Neural progenitor cell (in vitro differentiated cells): ENCODE measurements around the gene INSR. TPM values are rescaled to one million over a fixed set of nuclear protein-coding genes. Genes with fewer than 3 reads are reported as not detected.

Experiments
- DNase-seq: peaks from one replicate; pipeline ENCODE4 v3.0.0-alpha.2; 2016; ENCODE audit warnings: low spot score
- H2AFZ ChIP-seq: fragments of 200-600 bp; sonication (generic); replicated peaks from 2 replicates; pipeline ENCODE4 v1.6.1; 2016; ENCODE audit warnings: antibody characterized with exemption
- H3F3A ChIP-seq: fragments of 200-600 bp; sonication (generic); 2 replicates; pipeline ENCODE4 v1.6.1; 2016; ENCODE audit warnings: antibody characterized with exemption, low read depth
- H3K27ac ChIP-seq: fragments of 200-600 bp; sonication (generic); 2 replicates; pipeline ENCODE4 v1.5.1; 2016; ENCODE audit warnings: mild to moderate bottlenecking
- H3K27me3 ChIP-seq: fragments of 200-600 bp; sonication (generic); 2 replicates; pipeline ENCODE4 v1.6.1; 2016; ENCODE audit warnings: mild to moderate bottlenecking, moderate library complexity
- H3K36me3 ChIP-seq: fragments of 200-600 bp; sonication (generic); 2 replicates; pipeline ENCODE4 v1.5.1; 2016
- H3K4me1 ChIP-seq: fragments of 200-600 bp; sonication (generic); 2 replicates; pipeline ENCODE4 v1.6.1; 2016; ENCODE audit warnings: mixed run types
- H3K4me2 ChIP-seq: fragments of 200-600 bp; sonication (generic); 2 replicates; pipeline ENCODE4 v1.6.1; 2016
- H3K4me3 ChIP-seq: fragments of 200-600 bp; sonication (generic); 2 replicates; pipeline ENCODE4 v1.5.1; 2016
- H3K79me2 ChIP-seq: fragments of 200-600 bp; sonication (generic); 2 replicates; pipeline ENCODE4 v1.6.1; 2016; ENCODE audit warnings: low read depth
- H3K9ac ChIP-seq: fragments of 200-600 bp; sonication (generic); 2 replicates; pipeline ENCODE4 v1.6.1; 2016
- H3K9me3 ChIP-seq: fragments of 200-600 bp; sonication (generic); 2 replicates; pipeline ENCODE4 v1.5.1; 2016; ENCODE audit warnings: low read depth
- H4K20me1 ChIP-seq: fragments of 200-600 bp; sonication (generic); 2 replicates; pipeline ENCODE4 v1.6.1; 2016; ENCODE audit warnings: low read depth
- H3K27ac Mint-ChIP-seq: 3 replicates; pipeline ENCODE4 v1.8.0; 2021; ENCODE audit warnings: mixed read lengths
- H3K27me3 Mint-ChIP-seq: 2 replicates; pipeline ENCODE4 v1.8.0; 2022; ENCODE audit warnings: low read depth, mild to moderate bottlenecking, inconsistent platforms, moderate library complexity, mixed read lengths; ENCODE audit not compliant: insufficient read depth
- H3K36me3 Mint-ChIP-seq: 3 replicates; pipeline ENCODE4 v1.8.0; 2021; ENCODE audit warnings: mixed read lengths
- H3K4me1 Mint-ChIP-seq: 3 replicates; pipeline ENCODE4 v1.8.0; 2021; ENCODE audit warnings: mixed read lengths
- H3K4me3 Mint-ChIP-seq: 3 replicates; pipeline ENCODE4 v1.8.0; 2021; ENCODE audit warnings: mild to moderate bottlenecking, moderate library complexity, mixed read lengths
- H3K9me3 Mint-ChIP-seq: 3 replicates; pipeline ENCODE4 v1.8.0; 2020; ENCODE audit warnings: mixed read lengths
- CTCF ChIP-seq: fragments of 200-600 bp; sonication (generic); IDR thresholded peaks from 2 replicates; pipeline ENCODE4 v1.5.1; 2017; ENCODE audit warnings: antibody characterized with exemption, mild to moderate bottlenecking
- EZH2 ChIP-seq: fragments of 200-600 bp; sonication (generic); IDR thresholded peaks from 2 replicates; pipeline ENCODE4 v1.6.1; 2017; ENCODE audit warnings: antibody characterized with exemption, mild to moderate bottlenecking, moderate library complexity
- EZH2phosphoT487 ChIP-seq: fragments of 200-600 bp; sonication (generic); IDR thresholded peaks from 2 replicates; pipeline ENCODE4 v1.6.1; 2017; ENCODE audit warnings: antibody characterized with exemption
- total RNA-seq: library from RNA; depleted of rRNA; stranded (reverse); fragments of >200 nt; gene quantifications from 2 replicates; pipeline ENCODE4 v1.2.3, GENCODE V29; 2015; ENCODE audit warnings: low replicate concordance

Gene INSR
- total RNA-seq, 1 donor from 2014 or later, result 20.8 TPM

- Mint-ChIP-seq H3K36me3 (peaks cover 30% of the 10 kb centered on the region), H3K4me1 (no peaks in the 10 kb centered on the region), H3K27me3 (no peaks in the 10 kb centered on the region), H3K27ac (no peak overlapping the region), H3K9me3 (peaks cover 4% of the 10 kb centered on the region), H3K4me3 (no peak overlapping the region)
- Histone ChIP-seq H3K4me2 (no peak overlapping the region), H3K9me3 (no peaks in the 10 kb centered on the region), H3K9ac (no peak overlapping the region), H3K4me3 (no peak overlapping the region), H3F3A (no peaks in the 10 kb centered on the region), H4K20me1 (no peaks in the 10 kb centered on the region), H3K4me1 (no peaks in the 10 kb centered on the region), H3K27ac (no peak overlapping the region), H3K36me3 (peaks cover 5% of the 10 kb centered on the region), H2AFZ (no peak overlapping the region), H3K79me2 (no peaks in the 10 kb centered on the region), H3K27me3 (no peaks in the 10 kb centered on the region)
- DNase-seq, result no peak
- TF ChIP-seq EZH2phosphoT487, result no peak
- no peak for TF ChIP-seq CTCF
- no peak for TF ChIP-seq EZH2
These were observed 171.5 kb downstream of the INSR start for GRCh38 chr19:7122701-7123100.

GRCh38 chr19:7120499-7120898 is 173.7 kb downstream of the INSR start:
- H3K9me3 Mint-ChIP-seq, result peaks cover 4% of the 10 kb centered on the region
- H3K4me1 ChIP-seq, result no peaks in the 10 kb centered on the region
- no peak overlapping the region for H3K4me3 ChIP-seq
- H3K36me3 Mint-ChIP-seq, result peaks cover 25% of the 10 kb centered on the region
- no peak overlapping the region for H3K9ac ChIP-seq
- H3F3A ChIP-seq, result no peaks in the 10 kb centered on the region
- no peak overlapping the region for H3K4me3 Mint-ChIP-seq
- DNase-seq, result no peak
- no peaks in the 10 kb centered on the region for H3K36me3 ChIP-seq
- no peak for TF ChIP-seq EZH2phosphoT487
- TF ChIP-seq CTCF, result no peak
- no peak for TF ChIP-seq EZH2
- no peaks in the 10 kb centered on the region for H3K27me3 ChIP-seq
- no peaks in the 10 kb centered on the region for H3K4me1 Mint-ChIP-seq
- no peak overlapping the region for H3K27ac ChIP-seq
- H2AFZ ChIP-seq, result no peak overlapping the region
- no peaks in the 10 kb centered on the region for H3K27me3 Mint-ChIP-seq
- no peaks in the 10 kb centered on the region for H4K20me1 ChIP-seq
- no peak overlapping the region for H3K27ac Mint-ChIP-seq
- H3K4me2 ChIP-seq, result no peak overlapping the region
- H3K9me3 ChIP-seq, result no peaks in the 10 kb centered on the region
- H3K79me2 ChIP-seq, result no peaks in the 10 kb centered on the region

- no peak for TF ChIP-seq EZH2
- TF ChIP-seq EZH2phosphoT487, result no peak
- no peak overlapping the region for H3K4me3 Mint-ChIP-seq
- Histone ChIP-seq H3K4me2 (no peak overlapping the region), H3K9ac (no peak overlapping the region), H3K27me3 (no peaks in the 10 kb centered on the region), H3K79me2 (no peaks in the 10 kb centered on the region), H3K27ac (no peak overlapping the region), H3F3A (no peaks in the 10 kb centered on the region), H4K20me1 (no peaks in the 10 kb centered on the region), H3K36me3 (no peaks in the 10 kb centered on the region), H3K4me3 (no peak overlapping the region), H2AFZ (no peak overlapping the region), H3K4me1 (no peaks in the 10 kb centered on the region), H3K9me3 (no peaks in the 10 kb centered on the region)
- no peak overlapping the region for H3K27ac Mint-ChIP-seq
- DNase-seq, result no peak
- H3K4me1 Mint-ChIP-seq, result no peaks in the 10 kb centered on the region
- H3K36me3 Mint-ChIP-seq, result peaks cover 17% of the 10 kb centered on the region
- H3K9me3 Mint-ChIP-seq, result peaks cover 1% of the 10 kb centered on the region
- H3K27me3 Mint-ChIP-seq, result no peaks in the 10 kb centered on the region
These were observed 174.6 kb downstream of the INSR start for GRCh38 chr19:7119582-7119981.

- H3K36me3 Mint-ChIP-seq, result peaks cover 13% of the 10 kb centered on the region
These were observed 177.0 kb downstream of the INSR start for GRCh38 chr19:7117248-7117647.

More at GRCh38 chr19:7117248-7117647, 177.0 kb downstream of the INSR start:
- Histone ChIP-seq H3K79me2 (no peaks in the 10 kb centered on the region), H2AFZ (no peak overlapping the region), H3K4me1 (no peaks in the 10 kb centered on the region), H3F3A (no peaks in the 10 kb centered on the region), H4K20me1 (no peaks in the 10 kb centered on the region), H3K27me3 (no peaks in the 10 kb centered on the region), H3K9me3 (no peaks in the 10 kb centered on the region), H3K27ac (no peak overlapping the region), H3K9ac (no peak overlapping the region), H3K4me2 (no peak overlapping the region), H3K36me3 (no peaks in the 10 kb centered on the region), H3K4me3 (no peak overlapping the region)
- Mint-ChIP-seq H3K27ac (no peak overlapping the region), H3K4me3 (no peak overlapping the region), H3K9me3 (no peaks in the 10 kb centered on the region), H3K27me3 (no peaks in the 10 kb centered on the region), H3K4me1 (no peaks in the 10 kb centered on the region)
- no peak for TF ChIP-seq EZH2
- no peak for TF ChIP-seq EZH2phosphoT487
- no peak for TF ChIP-seq CTCF
- no peak for DNase-seq
